K562 (cell line): ENCODE data around the gene SLC35D2. TPM values are rescaled to one million over a fixed set of nuclear protein-coding genes. Genes with fewer than 3 reads are reported as not detected.
A peak's percentile ranks its signal among the peaks of the same experiment; 100 is the strongest.

Source experiments
- BRD9 ChIP-seq: fragments of 450-650 bp; IDR thresholded peaks from 2 replicates; pipeline ENCODE4 v1.6.1; 2018; ENCODE audit warnings: low read depth; ENCODE audit not compliant: partially characterized antibody
- EP300 ChIP-seq: IDR thresholded peaks from 2 replicates; pipeline ENCODE4 v1.6.1; 2012; ENCODE audit warnings: low read length, improper control_type of control experiment
- ERF ChIP-seq: fragments of 450-650 bp; formaldehyde crosslinking; IDR thresholded peaks from 2 replicates; pipeline ENCODE4 v1.4.0; 2020; ENCODE audit warnings: mild to moderate bottlenecking, mixed read lengths
- FIP1L1 ChIP-seq: fragments of 200-400 bp; formaldehyde crosslinking; IDR thresholded peaks from 2 replicates; pipeline ENCODE4 v1.6.1; 2018; ENCODE audit warnings: mild to moderate bottlenecking, low read depth, low read length; ENCODE audit not compliant: poor library complexity, severe bottlenecking
- HNRNPH1 ChIP-seq: fragments of 200-400 bp; formaldehyde crosslinking; optimal IDR thresholded peaks from 2 replicates; pipeline ENCODE3; 2017; ENCODE audit warnings: low read depth, mild to moderate bottlenecking, low read length, moderate library complexity
- KLF6 ChIP-seq: fragments of 250-450 bp; sonication (Bioruptor Pico); IDR thresholded peaks from 2 replicates; pipeline ENCODE4 v1.4.0; 2020; ENCODE audit warnings: mild to moderate bottlenecking, moderate library complexity, borderline replicate concordance
- NFIC ChIP-seq: fragments of 450-650 bp; IDR thresholded peaks from 2 replicates; pipeline ENCODE4 v1.6.1; 2017; ENCODE audit warnings: mild to moderate bottlenecking, inconsistent platforms
- TAF1 ChIP-seq: IDR thresholded peaks from 2 replicates; pipeline ENCODE4 v1.6.1; 2011; ENCODE audit warnings: mild to moderate bottlenecking, low read length, moderate library complexity; ENCODE audit not compliant: insufficient read depth, control insufficient read depth, severe bottlenecking; ENCODE audit errors: extremely low read depth
- ZNF143 ChIP-seq: sonication (generic); formaldehyde crosslinking; IDR thresholded peaks from 2 replicates; pipeline ENCODE4 v1.9.0; 2022; ENCODE audit warnings: mild to moderate bottlenecking, missing genetic modification reagents
- ZNF76 ChIP-seq: fragments of 250-450 bp; sonication (Bioruptor Pico); IDR thresholded peaks from 2 replicates; pipeline ENCODE4 v1.4.0; 2020; ENCODE audit warnings: mild to moderate bottlenecking, moderate library complexity, borderline replicate concordance
- polyA plus RNA-seq, 8 experiments: library from polyadenylated mRNA; depleted of rRNA in 4 of 8; stranded (reverse) in 5 of 8; unstranded in 3 of 8; fragments of >200 nt; fragmentation: Nextera tagmentation in 2 of 8; fragmentation: Illumina TruSeq in 1 of 8; extraction: Ambion mirVana in 2 of 8; extraction: Trizol in 1 of 8; gene quantifications; 2 replicates each; pipeline versions ENCODE4 v1.2.1 to v1.2.3, GENCODE V29; 2011 to 2014; ENCODE audit warnings: inconsistent platforms in 1 of 8, missing spikeins in 1 of 8
- total RNA-seq, 7 experiments: library from RNA; depleted of rRNA in 6 of 7; stranded (reverse); fragments of >200 nt in 6 of 7; fragmentation: Illumina TruSeq in 2 of 7; extraction: Trizol in 2 of 7; gene quantifications; 2 replicates each; pipeline versions ENCODE4 v1.2.1 to v1.2.3, GENCODE V29; 2011 to 2021; ENCODE audit warnings: low replicate concordance in 1 of 7
- TF ChIP-seq, protein P1 (sequence below): fragments of 250-450 bp; sonication (Bioruptor Pico); IDR thresholded peaks from 2 replicates; pipeline ENCODE4 v1.5.0; 2021; ENCODE audit warnings: mild to moderate bottlenecking, borderline replicate concordance
- TF ChIP-seq, protein P2 (sequence below), 2 experiments: IDR thresholded peaks; 2 replicates each; pipeline ENCODE4 v1.6.1; 2011; ENCODE audit warnings: borderline replicate concordance in 1 of 2, control low read depth in 1 of 2, low read depth in 1 of 2, low read length in 1 of 2, mild to moderate bottlenecking in 1 of 2, mixed read lengths in 1 of 2, moderate library complexity in 1 of 2; ENCODE audit not compliant: insufficient read depth in 1 of 2, insufficient read length in 1 of 2, poor library complexity in 1 of 2, severe bottlenecking in 1 of 2; ENCODE audit errors: extremely low read depth in 1 of 2
- TF ChIP-seq, protein P3 (sequence below): fragments of 250-450 bp; sonication (Bioruptor Pico); IDR thresholded peaks from 2 replicates; pipeline ENCODE4 v1.8.0; 2021; ENCODE audit warnings: mild to moderate bottlenecking, moderate library complexity
- TF ChIP-seq, protein P4 (sequence below): fragments of 250-450 bp; sonication (Bioruptor Pico); IDR thresholded peaks from 2 replicates; pipeline ENCODE4 v1.8.0; 2022; ENCODE audit warnings: moderate library complexity, mild to moderate bottlenecking, inconsistent platforms
- TF ChIP-seq, protein P5 (sequence below): fragments of 250-450 bp; sonication (Bioruptor Pico); IDR thresholded peaks from 2 replicates; pipeline ENCODE4 v1.4.0; 2020

The SLC35D2 gene
- total and polyA plus RNA-seq, 9 of the 15 experiments (the other 6 are each of a cell fraction or from before 2014, with no cell fraction given): 2.9 to 14.9 (median 11.7) TPM

DNA sequence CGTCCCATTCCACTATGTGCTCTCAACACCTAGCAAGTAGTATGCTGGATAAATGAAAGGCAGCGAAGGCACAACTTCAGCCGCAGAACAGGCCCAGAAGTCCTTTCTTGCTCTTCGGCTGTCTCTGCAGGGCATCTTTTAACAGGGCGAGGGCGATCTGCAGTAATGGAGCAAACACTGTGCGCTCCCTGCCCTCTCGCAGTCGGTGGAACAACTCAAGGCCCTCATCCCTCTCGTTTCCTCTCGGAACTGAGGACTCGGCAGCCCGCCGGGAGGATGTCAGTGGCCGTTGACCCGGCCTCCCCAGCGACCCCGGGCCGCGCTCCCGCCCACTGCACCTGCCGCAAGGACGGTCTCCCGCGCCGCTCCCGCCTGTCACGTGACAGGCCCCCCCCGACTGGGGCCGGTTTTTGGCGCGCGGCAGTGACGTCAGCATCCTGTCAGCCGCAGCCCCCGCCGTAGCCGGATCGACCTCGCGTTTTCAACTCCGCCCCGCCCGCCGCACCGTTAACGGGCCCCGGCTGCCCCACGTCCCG is 33.6 kb upstream of the SLC35D2 start (continued):
- TF ChIP-seq EP300 (0 out of 2 replicates have a peak, but pooled peaks have one; percentile 23), KLF6 (peak; percentile 67; the same call in 1 of the 2 replicates), BRD9 (no peak), TAF1 (peak; percentile 56), NFIC (no peak), ERF (CRISPR knock-in tag) (peak; percentile 85; the same call in 1 of the 2 replicates), ZNF143 (CRISPR knock-in tag) (no peak), ZNF76 (peak; percentile 57; the same call in 1 of the 2 replicates), HNRNPH1 (no peak), FIP1L1 (peak; percentile 18)
- TF ChIP-seq, protein P1, sequence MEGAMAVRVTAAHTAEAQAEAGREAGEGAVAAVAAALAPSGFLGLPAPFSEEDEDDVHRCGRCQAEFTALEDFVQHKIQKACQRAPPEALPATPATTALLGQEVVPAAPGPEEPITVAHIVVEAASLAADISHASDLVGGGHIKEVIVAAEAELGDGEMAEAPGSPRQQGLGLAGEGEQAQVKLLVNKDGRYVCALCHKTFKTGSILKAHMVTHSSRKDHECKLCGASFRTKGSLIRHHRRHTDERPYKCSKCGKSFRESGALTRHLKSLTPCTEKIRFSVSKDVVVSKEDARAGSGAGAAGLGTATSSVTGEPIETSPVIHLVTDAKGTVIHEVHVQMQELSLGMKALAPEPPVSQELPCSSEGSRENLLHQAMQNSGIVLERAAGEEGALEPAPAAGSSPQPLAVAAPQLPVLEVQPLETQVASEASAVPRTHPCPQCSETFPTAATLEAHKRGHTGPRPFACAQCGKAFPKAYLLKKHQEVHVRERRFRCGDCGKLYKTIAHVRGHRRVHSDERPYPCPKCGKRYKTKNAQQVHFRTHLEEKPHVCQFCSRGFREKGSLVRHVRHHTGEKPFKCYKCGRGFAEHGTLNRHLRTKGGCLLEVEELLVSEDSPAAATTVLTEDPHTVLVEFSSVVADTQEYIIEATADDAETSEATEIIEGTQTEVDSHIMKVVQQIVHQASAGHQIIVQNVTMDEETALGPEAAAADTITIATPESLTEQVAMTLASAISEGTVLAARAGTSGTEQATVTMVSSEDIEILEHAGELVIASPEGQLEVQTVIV (CRISPR knock-in tag): no peak
- TF ChIP-seq, protein P2, sequence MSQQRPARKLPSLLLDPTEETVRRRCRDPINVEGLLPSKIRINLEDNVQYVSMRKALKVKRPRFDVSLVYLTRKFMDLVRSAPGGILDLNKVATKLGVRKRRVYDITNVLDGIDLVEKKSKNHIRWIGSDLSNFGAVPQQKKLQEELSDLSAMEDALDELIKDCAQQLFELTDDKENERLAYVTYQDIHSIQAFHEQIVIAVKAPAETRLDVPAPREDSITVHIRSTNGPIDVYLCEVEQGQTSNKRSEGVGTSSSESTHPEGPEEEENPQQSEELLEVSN (IDR thresholded peaks at IDR 0.05; ENCODE audit: borderline replicate concordance in 1 of 2, extremely low read depth in 1 of 2, insufficient read depth in 1 of 2, insufficient read length in 1 of 2, low read depth in 1 of 2, low read length in 1 of 2, poor library complexity in 1 of 2, severe bottlenecking in 1 of 2): peak; percentile 74 to 87
- TF ChIP-seq, protein P3, sequence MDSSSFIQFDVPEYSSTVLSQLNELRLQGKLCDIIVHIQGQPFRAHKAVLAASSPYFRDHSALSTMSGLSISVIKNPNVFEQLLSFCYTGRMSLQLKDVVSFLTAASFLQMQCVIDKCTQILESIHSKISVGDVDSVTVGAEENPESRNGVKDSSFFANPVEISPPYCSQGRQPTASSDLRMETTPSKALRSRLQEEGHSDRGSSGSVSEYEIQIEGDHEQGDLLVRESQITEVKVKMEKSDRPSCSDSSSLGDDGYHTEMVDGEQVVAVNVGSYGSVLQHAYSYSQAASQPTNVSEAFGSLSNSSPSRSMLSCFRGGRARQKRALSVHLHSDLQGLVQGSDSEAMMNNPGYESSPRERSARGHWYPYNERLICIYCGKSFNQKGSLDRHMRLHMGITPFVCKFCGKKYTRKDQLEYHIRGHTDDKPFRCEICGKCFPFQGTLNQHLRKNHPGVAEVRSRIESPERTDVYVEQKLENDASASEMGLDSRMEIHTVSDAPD (CRISPR knock-in tag): no peak
- TF ChIP-seq, protein P4, sequence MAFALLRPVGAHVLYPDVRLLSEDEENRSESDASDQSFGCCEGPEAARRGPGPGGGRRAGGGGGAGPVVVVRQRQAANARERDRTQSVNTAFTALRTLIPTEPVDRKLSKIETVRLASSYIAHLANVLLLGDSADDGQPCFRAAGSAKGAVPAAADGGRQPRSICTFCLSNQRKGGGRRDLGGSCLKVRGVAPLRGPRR (CRISPR knock-in tag): no peak
- TF ChIP-seq, protein P5, sequence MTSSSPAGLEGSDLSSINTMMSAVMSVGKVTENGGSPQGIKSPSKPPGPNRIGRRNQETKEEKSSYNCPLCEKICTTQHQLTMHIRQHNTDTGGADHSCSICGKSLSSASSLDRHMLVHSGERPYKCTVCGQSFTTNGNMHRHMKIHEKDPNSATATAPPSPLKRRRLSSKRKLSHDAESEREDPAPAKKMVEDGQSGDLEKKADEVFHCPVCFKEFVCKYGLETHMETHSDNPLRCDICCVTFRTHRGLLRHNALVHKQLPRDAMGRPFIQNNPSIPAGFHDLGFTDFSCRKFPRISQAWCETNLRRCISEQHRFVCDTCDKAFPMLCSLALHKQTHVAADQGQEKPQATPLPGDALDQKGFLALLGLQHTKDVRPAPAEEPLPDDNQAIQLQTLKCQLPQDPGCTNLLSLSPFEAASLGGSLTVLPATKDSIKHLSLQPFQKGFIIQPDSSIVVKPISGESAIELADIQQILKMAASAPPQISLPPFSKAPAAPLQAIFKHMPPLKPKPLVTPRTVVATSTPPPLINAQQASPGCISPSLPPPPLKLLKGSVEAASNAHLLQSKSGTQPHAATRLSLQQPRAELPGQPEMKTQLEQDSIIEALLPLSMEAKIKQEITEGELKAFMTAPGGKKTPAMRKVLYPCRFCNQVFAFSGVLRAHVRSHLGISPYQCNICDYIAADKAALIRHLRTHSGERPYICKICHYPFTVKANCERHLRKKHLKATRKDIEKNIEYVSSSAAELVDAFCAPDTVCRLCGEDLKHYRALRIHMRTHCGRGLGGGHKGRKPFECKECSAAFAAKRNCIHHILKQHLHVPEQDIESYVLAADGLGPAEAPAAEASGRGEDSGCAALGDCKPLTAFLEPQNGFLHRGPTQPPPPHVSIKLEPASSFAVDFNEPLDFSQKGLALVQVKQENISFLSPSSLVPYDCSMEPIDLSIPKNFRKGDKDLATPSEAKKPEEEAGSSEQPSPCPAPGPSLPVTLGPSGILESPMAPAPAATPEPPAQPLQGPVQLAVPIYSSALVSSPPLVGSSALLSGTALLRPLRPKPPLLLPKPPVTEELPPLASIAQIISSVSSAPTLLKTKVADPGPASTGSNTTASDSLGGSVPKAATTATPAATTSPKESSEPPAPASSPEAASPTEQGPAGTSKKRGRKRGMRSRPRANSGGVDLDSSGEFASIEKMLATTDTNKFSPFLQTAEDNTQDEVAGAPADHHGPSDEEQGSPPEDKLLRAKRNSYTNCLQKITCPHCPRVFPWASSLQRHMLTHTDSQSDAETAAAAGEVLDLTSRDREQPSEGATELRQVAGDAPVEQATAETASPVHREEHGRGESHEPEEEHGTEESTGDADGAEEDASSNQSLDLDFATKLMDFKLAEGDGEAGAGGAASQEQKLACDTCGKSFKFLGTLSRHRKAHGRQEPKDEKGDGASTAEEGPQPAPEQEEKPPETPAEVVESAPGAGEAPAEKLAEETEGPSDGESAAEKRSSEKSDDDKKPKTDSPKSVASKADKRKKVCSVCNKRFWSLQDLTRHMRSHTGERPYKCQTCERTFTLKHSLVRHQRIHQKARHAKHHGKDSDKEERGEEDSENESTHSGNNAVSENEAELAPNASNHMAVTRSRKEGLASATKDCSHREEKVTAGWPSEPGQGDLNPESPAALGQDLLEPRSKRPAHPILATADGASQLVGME (CRISPR knock-in tag): 0 out of 2 replicates have a peak, but pooled peaks have one; percentile 58
